ENCODE measurements around the gene ACOT13. TPM values are rescaled to one million over a fixed set of nuclear protein-coding genes. Genes with fewer than 3 reads are reported as not detected.

ACOT13 gene
- total RNA-seq, 1 experiment from 2014 or later: 31.4 TPM

DNA sequence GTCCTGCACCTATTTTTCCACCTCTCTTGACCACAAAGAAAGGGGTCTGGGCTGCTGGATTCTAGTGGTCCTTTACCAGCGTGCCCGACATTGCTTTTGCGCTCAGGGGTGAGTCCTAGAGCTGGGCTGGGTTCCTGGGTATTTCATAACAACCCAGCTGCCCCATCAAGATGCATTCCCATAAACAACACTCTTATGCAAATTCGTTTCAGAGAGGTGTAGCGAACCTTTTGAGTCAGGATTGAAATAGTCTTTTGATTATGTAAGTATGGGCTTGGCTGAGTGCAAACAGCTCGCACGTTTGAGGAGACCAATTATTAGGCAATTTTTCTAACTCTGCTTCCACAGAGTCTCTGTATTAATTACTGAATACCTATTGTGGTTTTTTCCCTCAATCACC, 13.7 kb downstream of the ACOT13 start:
- CTCF ChIA-PET: no interaction called here
- no TSS peak for BruUV-seq (replicated peaks)
- intact Hi-C loops (cut with micrococcal nuclease): no loop called here
- Mint-ChIP-seq H3K9me3 (ENCODE audit: unreplicated experiment) (no peaks in the 10 kb centered on the region), H3K4me1 (ENCODE audit: insufficient read depth, unreplicated experiment) (no peaks in the 10 kb centered on the region), H3K36me3 (ENCODE audit: insufficient read depth, unreplicated experiment) (no peaks in the 10 kb centered on the region), H3K4me3 (ENCODE audit: unreplicated experiment) (no peak overlapping the region), H3K27ac (ENCODE audit: low read depth, unreplicated experiment) (no peak overlapping the region), H3K27me3 (ENCODE audit: insufficient read depth, unreplicated experiment) (no peaks in the 10 kb centered on the region)
- no peak for DNase-seq (ENCODE audit: unreplicated experiment)
- TF ChIP-seq, protein P1, sequence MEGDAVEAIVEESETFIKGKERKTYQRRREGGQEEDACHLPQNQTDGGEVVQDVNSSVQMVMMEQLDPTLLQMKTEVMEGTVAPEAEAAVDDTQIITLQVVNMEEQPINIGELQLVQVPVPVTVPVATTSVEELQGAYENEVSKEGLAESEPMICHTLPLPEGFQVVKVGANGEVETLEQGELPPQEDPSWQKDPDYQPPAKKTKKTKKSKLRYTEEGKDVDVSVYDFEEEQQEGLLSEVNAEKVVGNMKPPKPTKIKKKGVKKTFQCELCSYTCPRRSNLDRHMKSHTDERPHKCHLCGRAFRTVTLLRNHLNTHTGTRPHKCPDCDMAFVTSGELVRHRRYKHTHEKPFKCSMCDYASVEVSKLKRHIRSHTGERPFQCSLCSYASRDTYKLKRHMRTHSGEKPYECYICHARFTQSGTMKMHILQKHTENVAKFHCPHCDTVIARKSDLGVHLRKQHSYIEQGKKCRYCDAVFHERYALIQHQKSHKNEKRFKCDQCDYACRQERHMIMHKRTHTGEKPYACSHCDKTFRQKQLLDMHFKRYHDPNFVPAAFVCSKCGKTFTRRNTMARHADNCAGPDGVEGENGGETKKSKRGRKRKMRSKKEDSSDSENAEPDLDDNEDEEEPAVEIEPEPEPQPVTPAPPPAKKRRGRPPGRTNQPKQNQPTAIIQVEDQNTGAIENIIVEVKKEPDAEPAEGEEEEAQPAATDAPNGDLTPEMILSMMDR (IDR thresholded peaks at IDR 0.05; ENCODE audit: unreplicated experiment): no peak
- POLR2A ChIA-PET: no interaction called here

DNA sequence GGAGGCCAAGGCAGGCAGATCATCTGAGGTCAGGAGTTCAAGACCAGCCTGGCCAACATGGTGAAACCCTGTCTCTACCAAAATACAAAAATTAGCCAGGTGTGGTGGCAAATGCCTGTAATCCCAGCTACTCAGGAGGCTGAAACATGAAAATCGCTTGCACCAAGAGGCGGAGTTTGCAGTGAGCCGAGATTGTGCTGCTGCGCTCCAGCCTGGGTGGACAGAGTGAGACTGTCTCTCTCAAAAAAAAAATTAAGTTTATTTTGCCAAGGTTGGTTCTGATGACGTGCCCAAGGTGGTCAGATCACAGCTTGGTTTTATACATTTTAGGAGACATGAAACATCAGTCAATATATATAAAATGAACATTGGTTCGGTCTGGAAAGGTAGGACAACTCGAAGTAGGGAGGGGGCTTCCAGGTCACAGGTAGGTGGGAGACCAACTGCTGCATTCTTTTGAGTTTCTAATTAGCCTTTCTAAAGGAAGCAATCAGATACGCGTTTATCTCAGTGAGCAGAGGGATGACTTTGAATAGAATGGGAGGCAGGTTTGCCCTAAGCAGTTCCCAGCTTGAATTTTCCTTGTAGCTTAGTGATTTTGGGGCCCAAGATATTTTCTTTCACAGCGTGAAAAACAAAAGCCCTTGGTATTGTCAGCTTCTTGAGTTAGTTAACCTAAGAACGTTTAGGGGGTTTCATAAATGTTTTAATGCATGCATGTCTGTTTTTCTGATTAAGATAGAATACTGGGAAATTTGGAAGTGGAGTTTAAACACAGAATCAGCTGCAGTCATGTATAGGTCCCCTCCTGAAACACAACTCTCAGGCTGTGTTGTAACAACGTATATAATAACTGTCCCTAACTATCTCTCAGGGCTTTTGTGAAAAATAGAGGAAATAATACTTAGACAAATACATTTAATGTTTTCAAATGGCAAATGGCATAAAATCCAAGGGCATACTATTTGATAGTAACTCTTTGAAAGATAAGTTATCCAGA, 16.7 kb downstream of the ACOT13 start:
- Mint-ChIP-seq H3K27me3 (ENCODE audit: insufficient read depth, unreplicated experiment) (no peaks in the 10 kb centered on the region), H3K27ac (ENCODE audit: low read depth, unreplicated experiment) (no peak overlapping the region), H3K4me1 (ENCODE audit: insufficient read depth, unreplicated experiment) (no peaks in the 10 kb centered on the region), H3K36me3 (ENCODE audit: insufficient read depth, unreplicated experiment) (peaks cover 14% of the 10 kb centered on the region), H3K9me3 (ENCODE audit: unreplicated experiment) (no peaks in the 10 kb centered on the region), H3K4me3 (ENCODE audit: unreplicated experiment) (no peak overlapping the region)
- BruUV-seq (replicated peaks): no TSS peak
- DNase-seq (ENCODE audit: unreplicated experiment): no peak
- ChIA-PET CTCF (interaction anchor here (0.6 to 3.1 kb wide), 3 partner anchors 101 to 220 kb away, joined by 3 to 25 read pairs (median 4); no protein-coding TSS in a partner anchor), POLR2A (interaction anchor here (0.6 kb wide), 3 partner anchors 20 to 26 kb away, joined by 3 to 4 read pairs (median 3); no protein-coding TSS in a partner anchor)
- intact Hi-C loops (cut with micrococcal nuclease): no loop called here
- TF ChIP-seq, protein P1 (IDR thresholded peaks at IDR 0.05; ENCODE audit: unreplicated experiment): no peak

DNA sequence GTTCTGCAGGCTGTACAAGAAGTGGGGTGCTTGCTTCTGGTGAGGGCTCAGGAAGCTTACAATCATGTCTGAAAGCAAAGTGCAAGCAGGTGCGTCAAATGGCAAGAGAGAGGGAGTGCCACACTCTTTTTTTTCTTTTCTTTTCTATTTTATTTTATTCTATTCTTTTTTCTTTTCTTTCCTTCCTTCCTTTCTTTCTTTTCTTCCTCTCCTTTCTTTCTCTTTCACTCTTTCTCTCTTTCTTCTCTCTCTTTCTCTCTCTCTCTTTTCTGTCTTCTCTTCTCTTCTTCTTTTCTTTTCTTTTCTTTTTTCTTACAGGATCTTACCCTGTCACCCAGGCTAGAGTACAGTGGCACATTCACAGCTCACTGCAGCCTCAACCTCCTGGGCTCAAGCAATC, 19.5 kb downstream of the ACOT13 start:
- CTCF ChIA-PET: interaction anchor here (0.6 kb wide), 1 partner anchor 79 kb away, joined by 3 read pairs; no protein-coding TSS in a partner anchor
- no peaks in the 10 kb centered on the region for H3K9me3 Mint-ChIP-seq (ENCODE audit: unreplicated experiment)
- POLR2A ChIA-PET: no interaction called here
- H3K36me3 Mint-ChIP-seq (ENCODE audit: insufficient read depth, unreplicated experiment): peaks cover 18% of the 10 kb centered on the region
- intact Hi-C loops (cut with micrococcal nuclease): no loop called here
- H3K4me1 Mint-ChIP-seq (ENCODE audit: insufficient read depth, unreplicated experiment): peaks cover 6% of the 10 kb centered on the region
- H3K27ac Mint-ChIP-seq (ENCODE audit: low read depth, unreplicated experiment): no peak overlapping the region
- no peak for DNase-seq (ENCODE audit: unreplicated experiment)
- no TSS peak for BruUV-seq (replicated peaks)
- H3K27me3 Mint-ChIP-seq (ENCODE audit: insufficient read depth, unreplicated experiment): no peaks in the 10 kb centered on the region
- TF ChIP-seq, protein P1 (IDR thresholded peaks at IDR 0.05; ENCODE audit: unreplicated experiment): no peak
- no peak overlapping the region for H3K4me3 Mint-ChIP-seq (ENCODE audit: unreplicated experiment)

DNA sequence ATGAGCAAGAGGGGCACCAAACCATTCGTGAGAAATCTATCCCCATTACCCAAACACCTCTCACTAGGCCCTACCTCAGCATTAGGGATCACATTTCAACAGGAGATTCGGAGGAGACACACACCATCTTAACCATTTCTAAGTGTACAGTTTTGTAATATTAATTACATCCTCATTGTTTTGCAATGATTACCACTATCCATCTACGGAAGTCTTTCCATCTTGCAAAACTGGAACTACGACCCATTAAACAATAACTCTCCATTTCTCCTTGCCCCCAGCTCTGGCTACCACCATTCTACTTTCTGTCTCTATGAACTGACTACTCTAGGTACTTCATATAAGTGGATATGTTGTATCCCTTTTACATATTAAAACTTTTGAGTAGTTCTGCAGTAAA, 20.1 kb downstream of the ACOT13 start:
- H3K36me3 Mint-ChIP-seq (ENCODE audit: insufficient read depth, unreplicated experiment): peaks cover 18% of the 10 kb centered on the region
- no peak overlapping the region for H3K27ac Mint-ChIP-seq (ENCODE audit: low read depth, unreplicated experiment)
- H3K27me3 Mint-ChIP-seq (ENCODE audit: insufficient read depth, unreplicated experiment): no peaks in the 10 kb centered on the region
- no peak overlapping the region for H3K4me3 Mint-ChIP-seq (ENCODE audit: unreplicated experiment)
- peaks cover 6% of the 10 kb centered on the region for H3K4me1 Mint-ChIP-seq (ENCODE audit: insufficient read depth, unreplicated experiment)
- H3K9me3 Mint-ChIP-seq (ENCODE audit: unreplicated experiment): no peaks in the 10 kb centered on the region
- DNase-seq (ENCODE audit: unreplicated experiment): no peak
- TF ChIP-seq, protein P1 (IDR thresholded peaks at IDR 0.05; ENCODE audit: unreplicated experiment): no peak
- CTCF ChIA-PET: interaction anchor here (0.6 kb wide), 1 partner anchor 78 kb away, joined by 3 read pairs; no protein-coding TSS in a partner anchor
- intact Hi-C loops (cut with micrococcal nuclease): no loop called here
- no TSS peak for BruUV-seq (replicated peaks)
- POLR2A ChIA-PET: no interaction called here

All from MCF 10A (cell line).